Measurements from ENCODE around the gene AAR2. TPM values are rescaled to one million over a fixed set of nuclear protein-coding genes. Genes with fewer than 3 reads are reported as not detected.

The AAR2 gene
- polyA plus RNA-seq, 1 of the 3 experiments (the other 2 are of a cell fraction): 17.4 TPM

GRCh38 chr20:36243726-36244125 is 7.4 kb downstream of the AAR2 start:
- no peaks in the 10 kb centered on the region for H3F3A ChIP-seq (replicated peaks; ENCODE audit: insufficient read depth)
- no peaks in the 10 kb centered on the region for H3K9me2 ChIP-seq
- H3K27me3 ChIP-seq (ENCODE audit: insufficient read depth): no peaks in the 10 kb centered on the region
- H3K79me2 ChIP-seq (ENCODE audit: insufficient read depth): peaks cover 41% of the 10 kb centered on the region
- WGBS (ENCODE audit: low lambda C conversion rate): 75% methylated on average over 1 of the region's 1 CpG
- TF ChIP-seq RXRA (IDR thresholded peaks at IDR 0.05; ENCODE audit: borderline replicate concordance, low read depth) (no peak), TCF12 (IDR thresholded peaks at IDR 0.05) (no peak), REST (IDR thresholded peaks at IDR 0.05; ENCODE audit: low read depth, low read length) (no peak), TAF1 (IDR thresholded peaks at IDR 0.05; ENCODE audit: borderline replicate concordance, low read depth, low read length) (no peak), POLR2AphosphoS5 (IDR thresholded peaks at IDR 0.05; ENCODE audit: low read depth, low read length) (no peak), SMC3 (IDR thresholded peaks at IDR 0.05; ENCODE audit: low read depth, low read length) (no peak), FOXM1 (IDR thresholded peaks at IDR 0.05; ENCODE audit: low read depth) (no peak), MAX (IDR thresholded peaks at IDR 0.05; ENCODE audit: low read depth) (no peak), EP300 (IDR thresholded peaks at IDR 0.05; ENCODE audit: borderline replicate concordance in 1 of 2, low read depth in 1 of 2, low read length in 1 of 2) (no peak), EZH2phosphoT487 (IDR thresholded peaks at IDR 0.05; ENCODE audit: borderline replicate concordance, low read depth) (no peak), PBX3 (IDR thresholded peaks at IDR 0.05) (no peak), USF1 (IDR thresholded peaks at IDR 0.05; ENCODE audit: borderline replicate concordance, low read depth) (no peak), MXI1 (IDR thresholded peaks at IDR 0.05; ENCODE audit: low read depth, low read length) (no peak), JUND (IDR thresholded peaks at IDR 0.05) (no peak), RCOR1 (IDR thresholded peaks at IDR 0.05; ENCODE audit: low read length) (no peak), GATA2 (CRISPR knock-in tag; IDR thresholded peaks at IDR 0.05) (no peak)
- peaks cover 4% of the 10 kb centered on the region; the same call in 1 of the 2 replicates for H4K20me1 ChIP-seq (ENCODE audit: insufficient read depth)
- CTCF ChIA-PET: interaction anchor here (2.2 kb wide), 1 partner anchor 195 kb away, joined by 8 read pairs; no protein-coding TSS in a partner anchor
- no peak overlapping the region for H3K4me2 ChIP-seq
- POLR2A ChIA-PET: no interaction called here
- H3K36me3 ChIP-seq (replicated peaks in 1 of 2; ENCODE audit: control insufficient read depth in 1 of 2, insufficient read depth in 2 of 2, low read length in 1 of 2): peaks cover 43 to 77% of the 10 kb centered on the region in 2 experiments
- peaks cover 0 to 5% of the 10 kb centered on the region in 2 experiments; a peak in 1 of 4 replicates for H3K4me1 ChIP-seq (ENCODE audit: control insufficient read depth in 1 of 2, insufficient read depth in 2 of 2, low read depth in 1 of 2, low read length in 1 of 2)
- no peak overlapping the region for H3K9ac ChIP-seq
- H2AFZ ChIP-seq (ENCODE audit: low read depth): no peak overlapping the region
- no peak overlapping the region for H3K4me3 ChIP-seq (ENCODE audit: low read depth in 2 of 2, low read length in 1 of 2)
- no peaks in the 10 kb centered on the region for H3K9me3 ChIP-seq
- DNase-seq: peak; percentile 36
- peak overlapping the region in 1 of 2 experiments; percentile 61; a peak in 2 of 4 replicates for H3K27ac ChIP-seq (ENCODE audit: low read depth in 2 of 2, low read length in 1 of 2)

All from SK-N-SH (cell line).